PC-9 (cell line): ENCODE results near the gene PTGS2. TPM values are rescaled to one million over a fixed set of nuclear protein-coding genes. Genes with fewer than 3 reads are reported as not detected.

Experiments used
- BruUV-seq: library from RNA; stranded (reverse); fragments of 400-500 nt; replicated peaks from 2 replicates; lab custom pipeline; 2021; lab: Mats Ljungman, UMichigan
- CTCF ChIA-PET: fragments of 300-600 bp; sonication (Branson Sonifier 250); formaldehyde crosslinking; loops from one replicate; lab custom pipeline; 2022; ENCODE audit warnings: antibody characterized with exemption; lab: Charles Lee
- POLR2A ChIA-PET: fragments of 300-600 bp; sonication (Branson Sonifier 250); formaldehyde crosslinking; loops from one replicate; lab custom pipeline; 2022; ENCODE audit warnings: antibody characterized with exemption; ENCODE audit not compliant: unreplicated experiment; lab: Charles Lee
- DNase-seq, 2 experiments: peaks; one replicate each; pipeline versions ENCODE4 v3.0.0 to v3.0.0-alpha.2; 2015 to 2022; ENCODE audit warnings: mixed read lengths in 1 of 2
- H2AFZ ChIP-seq: fragments of 200-600 bp; sonication (generic); 2 replicates; pipeline ENCODE4 v1.8.1; 2017; ENCODE audit warnings: antibody characterized with exemption
- H3F3A ChIP-seq: fragments of 200-600 bp; sonication (generic); 2 replicates; pipeline ENCODE4 v1.8.1; 2017; ENCODE audit warnings: antibody characterized with exemption, mild to moderate bottlenecking, low read depth; ENCODE audit not compliant: insufficient read depth
- H3K27ac ChIP-seq: fragments of 200-600 bp; sonication (generic); 2 replicates; pipeline ENCODE4 v1.6.1; 2016; ENCODE audit warnings: mixed run types
- H3K27me3 ChIP-seq: fragments of 200-600 bp; sonication (generic); 2 replicates; pipeline ENCODE4 v1.6.1; 2016; ENCODE audit warnings: low read depth, mixed run types; ENCODE audit not compliant: insufficient read depth
- H3K36me3 ChIP-seq: fragments of 200-600 bp; sonication (generic); 2 replicates; pipeline ENCODE4 v1.6.1; 2016; ENCODE audit warnings: low read depth, mixed run types
- H3K4me1 ChIP-seq: fragments of 200-600 bp; sonication (generic); replicated peaks from 2 replicates; pipeline ENCODE4 v1.6.1; 2016; ENCODE audit warnings: mixed run types; ENCODE audit not compliant: insufficient read depth
- H3K4me2 ChIP-seq: fragments of 200-600 bp; sonication (generic); 2 replicates; pipeline ENCODE4 v1.6.1; 2017; ENCODE audit warnings: mixed run types
- H3K4me3 ChIP-seq: fragments of 200-600 bp; sonication (generic); 2 replicates; pipeline ENCODE4 v1.6.1; 2016; ENCODE audit warnings: mixed run types
- H3K79me2 ChIP-seq: fragments of 200-600 bp; sonication (generic); 2 replicates; pipeline ENCODE4 v1.6.1; 2017; ENCODE audit warnings: low read depth, mixed run types
- H3K9me2 ChIP-seq: fragments of 200-600 bp; sonication (generic); 2 replicates; pipeline ENCODE4 v1.8.1; 2017; ENCODE audit warnings: mild to moderate bottlenecking; ENCODE audit not compliant: insufficient read depth
- H3K9me3 ChIP-seq: fragments of 200-600 bp; sonication (generic); 2 replicates; pipeline ENCODE4 v1.8.1; 2016; ENCODE audit warnings: low read depth; ENCODE audit not compliant: insufficient read depth
- H4K20me1 ChIP-seq: fragments of 200-600 bp; sonication (generic); 2 replicates; pipeline ENCODE4 v1.8.1; 2017; ENCODE audit not compliant: insufficient read depth
- EZH2 ChIP-seq: fragments of 200-600 bp; sonication (generic); IDR thresholded peaks from 2 replicates; pipeline ENCODE4 v1.8.0; 2017; ENCODE audit warnings: antibody characterized with exemption, low read depth
- intact Hi-C: fragments of 100-400 bp; cut with micrococcal nuclease; formaldehyde crosslinking; loops from one replicate; pipeline ENCODE4 v1.10.0; 2022; ENCODE audit not compliant: unreplicated experiment
- total RNA-seq: library from RNA; stranded (reverse); gene quantifications from 2 replicates; pipeline ENCODE4 v1.2.3, GENCODE V29; 2021
- TF ChIP-seq, protein P1 (sequence below): fragments of 200-600 bp; sonication (generic); conservative IDR thresholded peaks from 2 replicates; pipeline ENCODE4 v1.6.1; 2017; ENCODE audit warnings: mixed run types, antibody characterized with exemption, mild to moderate bottlenecking, moderate library complexity

The PTGS2 gene
- total RNA-seq, 1 experiment from 2014 or later, result 0.63 TPM

DNA sequence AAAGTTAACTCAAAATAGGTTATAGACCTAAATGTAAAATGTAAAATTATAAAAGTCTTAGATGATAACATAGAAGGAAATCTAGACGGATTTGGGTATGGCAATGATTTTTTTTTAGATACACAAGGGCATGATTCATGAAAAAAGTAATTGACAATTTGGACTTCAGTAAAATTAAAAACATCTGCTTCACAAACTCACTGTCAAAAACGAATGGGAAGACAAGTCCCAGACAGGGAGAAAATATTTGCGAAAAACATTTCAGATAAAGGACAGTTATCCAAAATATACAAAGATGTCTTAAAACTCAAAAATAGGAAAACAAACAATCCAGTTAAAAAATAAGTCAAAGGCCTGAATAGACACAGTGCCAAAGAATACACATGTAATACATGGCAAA, 9.7 kb upstream of the PTGS2 start:
- ChIA-PET POLR2A (no interaction called here), CTCF (no interaction called here)
- no peak for DNase-seq
- H3K4me2 ChIP-seq, result no peak overlapping the region
- BruUV-seq, result no TSS peak
- no peaks in the 10 kb centered on the region for H3K4me1 ChIP-seq
- TF ChIP-seq, protein P1, sequence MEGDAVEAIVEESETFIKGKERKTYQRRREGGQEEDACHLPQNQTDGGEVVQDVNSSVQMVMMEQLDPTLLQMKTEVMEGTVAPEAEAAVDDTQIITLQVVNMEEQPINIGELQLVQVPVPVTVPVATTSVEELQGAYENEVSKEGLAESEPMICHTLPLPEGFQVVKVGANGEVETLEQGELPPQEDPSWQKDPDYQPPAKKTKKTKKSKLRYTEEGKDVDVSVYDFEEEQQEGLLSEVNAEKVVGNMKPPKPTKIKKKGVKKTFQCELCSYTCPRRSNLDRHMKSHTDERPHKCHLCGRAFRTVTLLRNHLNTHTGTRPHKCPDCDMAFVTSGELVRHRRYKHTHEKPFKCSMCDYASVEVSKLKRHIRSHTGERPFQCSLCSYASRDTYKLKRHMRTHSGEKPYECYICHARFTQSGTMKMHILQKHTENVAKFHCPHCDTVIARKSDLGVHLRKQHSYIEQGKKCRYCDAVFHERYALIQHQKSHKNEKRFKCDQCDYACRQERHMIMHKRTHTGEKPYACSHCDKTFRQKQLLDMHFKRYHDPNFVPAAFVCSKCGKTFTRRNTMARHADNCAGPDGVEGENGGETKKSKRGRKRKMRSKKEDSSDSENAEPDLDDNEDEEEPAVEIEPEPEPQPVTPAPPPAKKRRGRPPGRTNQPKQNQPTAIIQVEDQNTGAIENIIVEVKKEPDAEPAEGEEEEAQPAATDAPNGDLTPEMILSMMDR, result no peak
- TF ChIP-seq EZH2, result no peak
- H2AFZ ChIP-seq, result no peak overlapping the region
- H3K36me3 ChIP-seq, result no peaks in the 10 kb centered on the region
- H3F3A ChIP-seq, result no peaks in the 10 kb centered on the region
- no peaks in the 10 kb centered on the region for H3K9me3 ChIP-seq
- intact Hi-C loops, result loop anchor here (10.0 kb wide), 1 partner anchor 285 kb away; no protein-coding TSS in a partner anchor
- no peak overlapping the region for H3K4me3 ChIP-seq
- no peaks in the 10 kb centered on the region; the same call in 1 of the 2 replicates for H3K9me2 ChIP-seq
- H3K79me2 ChIP-seq, result no peaks in the 10 kb centered on the region
- H3K27ac ChIP-seq, result no peak overlapping the region
- H4K20me1 ChIP-seq, result no peaks in the 10 kb centered on the region
- H3K27me3 ChIP-seq, result no peaks in the 10 kb centered on the region

DNA sequence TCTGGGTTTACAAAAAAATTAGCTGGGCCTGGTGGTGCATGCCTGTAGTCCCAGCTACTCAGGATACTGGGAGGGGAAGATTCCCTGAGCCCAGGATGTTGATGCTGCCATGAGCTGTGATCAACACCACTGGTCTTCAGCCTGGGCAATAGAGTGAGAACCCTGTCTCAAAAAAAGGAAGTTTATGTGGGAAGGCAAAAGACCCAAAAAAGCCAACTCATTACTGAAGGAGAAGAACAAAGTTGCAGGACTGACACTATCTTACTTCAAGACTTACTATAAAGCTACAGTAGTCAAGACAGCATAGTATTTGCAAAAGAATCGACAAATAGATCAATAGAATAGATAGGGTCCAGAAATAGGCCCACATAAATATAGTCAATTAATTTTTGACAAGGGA, 9.2 kb upstream of the PTGS2 start:
- H3K9me2 ChIP-seq, result no peaks in the 10 kb centered on the region; the same call in 1 of the 2 replicates
- no peaks in the 10 kb centered on the region for H3K36me3 ChIP-seq
- no peak for TF ChIP-seq EZH2
- TF ChIP-seq, protein P1, result no peak
- H3K79me2 ChIP-seq, result no peaks in the 10 kb centered on the region
- no peaks in the 10 kb centered on the region for H3F3A ChIP-seq
- ChIA-PET POLR2A (no interaction called here), CTCF (no interaction called here)
- no peak for DNase-seq
- no peaks in the 10 kb centered on the region for H3K27me3 ChIP-seq
- intact Hi-C loops, result loop anchor here (10.0 kb wide), 1 partner anchor 285 kb away; no protein-coding TSS in a partner anchor
- H3K4me3 ChIP-seq, result no peak overlapping the region
- H3K27ac ChIP-seq, result no peak overlapping the region
- no TSS peak for BruUV-seq
- no peaks in the 10 kb centered on the region for H3K4me1 ChIP-seq
- H3K4me2 ChIP-seq, result no peak overlapping the region
- no peaks in the 10 kb centered on the region for H4K20me1 ChIP-seq
- H2AFZ ChIP-seq, result no peak overlapping the region
- no peaks in the 10 kb centered on the region for H3K9me3 ChIP-seq

DNA sequence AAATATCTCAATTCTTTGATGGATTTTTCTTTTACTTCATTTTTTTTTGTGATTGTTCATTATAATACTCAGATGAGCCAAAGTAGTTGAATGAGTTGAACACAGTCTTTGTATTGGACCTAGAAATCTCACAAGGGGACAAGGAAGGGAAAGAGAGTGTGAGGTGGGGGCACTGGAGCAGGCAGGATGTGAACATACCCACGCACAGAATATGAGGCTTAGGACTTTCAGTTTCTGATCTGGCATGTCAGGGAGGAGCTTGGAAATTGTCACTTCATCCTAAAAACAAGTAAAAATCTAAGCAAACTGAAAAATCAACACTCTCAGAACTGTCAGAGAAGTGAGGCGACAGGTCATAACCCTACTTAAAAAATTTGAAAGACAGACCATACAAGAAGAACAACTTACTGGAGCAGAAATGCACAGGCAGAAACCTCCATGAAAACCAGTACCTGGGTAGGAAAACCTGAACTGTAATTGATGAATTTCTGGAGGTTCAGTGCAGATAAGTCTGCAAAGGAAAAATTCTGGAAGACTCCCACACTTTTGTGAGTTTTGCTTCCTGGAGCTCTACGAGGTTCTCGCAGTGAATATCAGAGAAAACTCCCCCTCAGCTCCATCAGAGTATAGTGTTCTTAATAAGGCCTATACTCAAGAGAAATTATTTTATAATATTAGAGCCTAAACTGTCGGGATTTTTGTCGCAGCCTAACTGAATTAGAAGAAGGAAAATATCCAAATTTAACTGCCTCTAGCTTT, 3.6 kb upstream of the PTGS2 start:
- BruUV-seq, result no TSS peak
- Histone ChIP-seq H2AFZ (no peak overlapping the region), H3K36me3 (no peaks in the 10 kb centered on the region), H3F3A (no peaks in the 10 kb centered on the region), H3K4me3 (no peak overlapping the region), H3K9me2 (no peaks in the 10 kb centered on the region; the same call in 1 of the 2 replicates), H3K27me3 (no peaks in the 10 kb centered on the region), H3K9me3 (no peaks in the 10 kb centered on the region), H4K20me1 (no peaks in the 10 kb centered on the region), H3K4me2 (no peak overlapping the region), H3K27ac (no peak overlapping the region), H3K79me2 (no peaks in the 10 kb centered on the region), H3K4me1 (no peaks in the 10 kb centered on the region; the same call in 1 of the 2 replicates)
- CTCF ChIA-PET, result interaction anchor here (0.6 kb wide), 1 partner anchor 169 kb away, joined by 4 read pairs; no protein-coding TSS in a partner anchor
- no peak for DNase-seq
- intact Hi-C loops, result loop anchor here (10.0 kb wide), 1 partner anchor 279 kb away; no protein-coding TSS in a partner anchor
- TF ChIP-seq, protein P1, result no peak
- no peak for TF ChIP-seq EZH2
- POLR2A ChIA-PET, result interaction anchor here (0.6 to 0.7 kb wide), 2 partner anchors 83 to 199 kb away, joined by 3 to 5 read pairs; no protein-coding TSS in a partner anchor
